Breast epithelium (tissue), 4 donors: Measurements from ENCODE around the gene ARHGEF1. TPM values are rescaled to one million over a fixed set of nuclear protein-coding genes. Genes with fewer than 3 reads are reported as not detected.

Source experiments
- DNase-seq, 2 donors: peaks; one replicate each; pipeline ENCODE4 v3.0.0-alpha.2; 2019; ENCODE audit warnings: low spot score in 2 of 2
- H3K27ac ChIP-seq, 2 donors: fragments of 200-600 bp; sonication (generic) in 1 of 2; one replicate each; pipeline ENCODE4 v1.5.1; 2016 to 2019; ENCODE audit warnings: mild to moderate bottlenecking in 1 of 2
- H3K27me3 ChIP-seq, 2 donors: fragments of 200-600 bp; sonication (generic) in 1 of 2; one replicate each; pipeline versions ENCODE4 v1.5.1 to v1.6.0; 2017 to 2019; ENCODE audit warnings: control low read depth in 1 of 2, mild to moderate bottlenecking in 1 of 2
- H3K36me3 ChIP-seq: fragments of 200-600 bp; one replicate; pipeline ENCODE4 v1.5.1; 2019
- H3K4me1 ChIP-seq, 2 donors: fragments of 200-600 bp; sonication (generic); one replicate each; pipeline ENCODE4 v1.5.1; 2016 to 2019; ENCODE audit warnings: control low read depth in 1 of 2
- H3K4me3 ChIP-seq, 3 donors: fragments of 200-600 bp; sonication (generic); 1 replicate in 2 of 3; 2 replicates in 1 of 3; pipeline ENCODE4 v1.5.1; 2016 to 2019; ENCODE audit warnings: mild to moderate bottlenecking in 3 of 3, moderate library complexity in 2 of 3
- H3K9me3 ChIP-seq, 2 donors: fragments of 200-600 bp; sonication (generic) in 1 of 2; one replicate each; pipeline ENCODE4 v1.5.1; 2016 to 2019; ENCODE audit warnings: control low read depth in 1 of 2
- CTCF ChIP-seq, 3 donors: fragments of 450-650 bp; IDR thresholded peaks; one replicate each; pipeline ENCODE4 v1.5.1; 2016 to 2017; ENCODE audit warnings: antibody characterized with exemption in 3 of 3, mild to moderate bottlenecking in 3 of 3, moderate library complexity in 3 of 3
- POLR2A ChIP-seq: fragments of 450-650 bp; IDR thresholded peaks from one replicate; pipeline ENCODE4 v1.6.1; 2016; ENCODE audit warnings: antibody characterized with exemption, mild to moderate bottlenecking, moderate library complexity
- POLR2AphosphoS5 ChIP-seq, 3 donors: sonication (generic); formaldehyde crosslinking; IDR thresholded peaks; one replicate each; pipeline ENCODE4 v1.6.1; 2017; ENCODE audit warnings: antibody characterized with exemption in 3 of 3
- intact Hi-C: fragments of 100-400 bp; cut with DNase I; formaldehyde crosslinking; loops from one replicate; pipeline ENCODE4 v1.15.1; 2023; ENCODE audit warnings: low total_unique reads
- total RNA-seq, 3 donors: library from RNA; depleted of rRNA; stranded (reverse); fragments of >200 nt; gene quantifications; one replicate each; pipeline ENCODE4 v1.1.0, GENCODE V29; 2016

ARHGEF1 gene
- total RNA-seq, 3 donors from 2014 or later = 55.0 to 61.9 (median 55.7) TPM

GRCh38 chr19:41910240-41910991 is 27.4 kb downstream of the ARHGEF1 start:
- TF ChIP-seq POLR2A (no peak), CTCF (IDR thresholded peaks at IDR 0.05) (no peak), POLR2AphosphoS5 (IDR thresholded peaks at IDR 0.05) (no peak)
- Histone ChIP-seq H3K27ac (no peak overlapping the region), H3K36me3 (no peaks in the 10 kb centered on the region), H3K9me3 (no peaks in the 10 kb centered on the region), H3K4me3 (no peak overlapping the region), H3K4me1 (peaks cover 3 to 4% of the 10 kb centered on the region in 2 donors), H3K27me3 (peaks cover 0 to 38% of the 10 kb centered on the region in 2 donors)
- DNase-seq = no peak
- intact Hi-C loops = no loop called here

- no peak for DNase-seq
- Histone ChIP-seq H3K27ac (no peak overlapping the region), H3K36me3 (no peaks in the 10 kb centered on the region), H3K4me1 (peaks cover 3 to 5% of the 10 kb centered on the region in 2 donors), H3K4me3 (no peak overlapping the region), H3K9me3 (no peaks in the 10 kb centered on the region), H3K27me3 (peaks cover 4 to 46% of the 10 kb centered on the region in 2 donors)
- TF ChIP-seq CTCF (IDR thresholded peaks at IDR 0.05) (no peak), POLR2AphosphoS5 (IDR thresholded peaks at IDR 0.05) (no peak), POLR2A (no peak)
- intact Hi-C loops = no loop called here
Measured at GRCh38 chr19:41910992-41911888, 28.3 kb downstream of the ARHGEF1 start.

DNA sequence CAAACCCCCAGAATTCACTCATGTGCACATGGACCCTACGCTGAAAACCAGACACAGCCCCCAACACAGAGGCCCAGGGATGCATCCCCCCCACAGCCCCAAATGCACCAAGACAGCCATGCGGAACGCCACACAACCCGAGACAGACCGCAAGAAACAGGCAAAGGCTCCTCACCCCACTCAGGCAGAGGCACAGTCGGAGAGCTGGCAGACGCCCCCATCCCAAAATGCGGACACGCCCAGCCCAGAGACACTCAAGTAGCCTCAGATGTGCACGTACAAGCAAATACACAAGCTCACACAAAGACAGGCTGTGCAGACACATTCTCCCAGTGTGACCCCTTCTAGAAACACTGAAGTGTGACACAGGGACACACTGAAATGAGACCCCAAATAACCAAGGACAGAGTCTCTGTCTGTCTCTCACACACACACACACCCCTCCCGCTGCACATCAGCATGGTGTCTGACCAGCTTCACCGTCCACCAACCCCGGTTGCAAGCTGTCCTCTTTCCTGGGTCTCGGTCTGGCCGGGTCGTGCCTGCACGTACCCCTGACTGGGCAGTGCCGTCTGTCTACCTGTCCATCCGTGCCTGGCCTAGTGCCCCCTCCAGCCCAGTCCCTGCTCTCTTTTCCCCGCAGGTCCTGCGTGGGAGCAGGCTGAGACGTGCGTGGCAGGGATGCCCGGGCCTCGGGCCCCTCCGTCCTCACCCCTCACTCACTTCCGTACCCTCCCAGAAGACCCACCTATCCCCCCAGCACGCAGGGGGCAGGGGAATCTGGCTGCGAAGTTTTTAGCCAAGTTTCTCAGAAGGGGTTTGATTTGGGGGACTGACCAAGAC is 29.1 kb downstream of the ARHGEF1 start:
- H3K4me3 ChIP-seq = no peak overlapping the region
- no peak for DNase-seq
- H3K9me3 ChIP-seq = no peaks in the 10 kb centered on the region
- intact Hi-C loops = no loop called here
- no peaks in the 10 kb centered on the region for H3K36me3 ChIP-seq
- TF ChIP-seq POLR2AphosphoS5 (IDR thresholded peaks at IDR 0.05) = no peak
- TF ChIP-seq POLR2A = no peak
- peaks cover 3 to 5% of the 10 kb centered on the region in 2 donors for H3K4me1 ChIP-seq
- H3K27ac ChIP-seq = no peak overlapping the region
- H3K27me3 ChIP-seq = peaks cover 4 to 53% of the 10 kb centered on the region in 2 donors

GRCh38 chr19:41912899-41913537 is 30.0 kb downstream of the ARHGEF1 start:
- H3K36me3 ChIP-seq = no peaks in the 10 kb centered on the region
- no peak overlapping the region for H3K27ac ChIP-seq
- no peak for TF ChIP-seq CTCF (IDR thresholded peaks at IDR 0.05)
- no peak for TF ChIP-seq POLR2A
- no peak for TF ChIP-seq POLR2AphosphoS5 (IDR thresholded peaks at IDR 0.05)
- H3K9me3 ChIP-seq = no peaks in the 10 kb centered on the region
- intact Hi-C loops = no loop called here
- DNase-seq = no peak
- H3K4me3 ChIP-seq = peak overlapping the region in 1 of 3 donors; percentile 33
- H3K4me1 ChIP-seq = peaks cover 3 to 5% of the 10 kb centered on the region in 2 donors
- peaks cover 7 to 62% of the 10 kb centered on the region in 2 donors for H3K27me3 ChIP-seq
